Subcutaneous adipose tissue (tissue), 4 donors: ENCODE measurements around the gene EMID1. TPM values are rescaled to one million over a fixed set of nuclear protein-coding genes. Genes with fewer than 3 reads are reported as not detected.

Experiments
- CTCF ChIP-seq: fragments of 450-650 bp; IDR thresholded peaks from one replicate; pipeline ENCODE4 v1.5.1; 2016; ENCODE audit warnings: low read depth, mild to moderate bottlenecking, control low read depth, antibody characterized with exemption, moderate library complexity
- total RNA-seq, 4 donors: library from RNA; depleted of rRNA; stranded (reverse); fragments of >200 nt; gene quantifications; one replicate each; pipeline ENCODE4 v1.1.0, GENCODE V29; 2016

Gene EMID1
- total RNA-seq: 1 to 10 TPM in 1 of 4 donors, under 1 TPM in 2, not detected in 1; 0.17 to 1.3 (median 0.94) TPM

GRCh38 chr22:29205594-29206371, at the start of gene EMID1:
TSS of gene EMID1 (plus strand) at chr22:29205896. CDS start at chr22:29206039, 143 bp downstream.
- no peak for TF ChIP-seq CTCF

GRCh38 chr22:29155966-29156365, 49.7 kb upstream of the EMID1 start:
- no peak for TF ChIP-seq CTCF

- TF ChIP-seq CTCF: no peak
Measured at GRCh38 chr22:29156507-29156906, 49.2 kb upstream of the EMID1 start.

GRCh38 chr22:29157759-29158535, 47.7 kb upstream of the EMID1 start:
- TF ChIP-seq CTCF: no peak

GRCh38 chr22:29158546-29158945, 47.1 kb upstream of the EMID1 start:
- TF ChIP-seq CTCF: no peak

- no peak for TF ChIP-seq CTCF
Measured at GRCh38 chr22:29163808-29164207, 41.9 kb upstream of the EMID1 start.
